PC-9 (cell line): ENCODE results near the gene TPP1. TPM values are rescaled to one million over a fixed set of nuclear protein-coding genes. Genes with fewer than 3 reads are reported as not detected.
A peak's percentile ranks its signal among the peaks of the same experiment; 100 is the strongest.

Experiments
- BruUV-seq: library from RNA; stranded (reverse); fragments of 400-500 nt; replicated peaks from 2 replicates; lab custom pipeline; 2021; lab: Mats Ljungman, UMichigan
- CTCF ChIA-PET: fragments of 300-600 bp; sonication (Branson Sonifier 250); formaldehyde crosslinking; loops from one replicate; lab custom pipeline; 2022; ENCODE audit warnings: antibody characterized with exemption; lab: Charles Lee
- POLR2A ChIA-PET: fragments of 300-600 bp; sonication (Branson Sonifier 250); formaldehyde crosslinking; loops from one replicate; lab custom pipeline; 2022; ENCODE audit warnings: antibody characterized with exemption; ENCODE audit not compliant: unreplicated experiment; lab: Charles Lee
- DNase-seq, 2 experiments: peaks; one replicate each; pipeline versions ENCODE4 v3.0.0 to v3.0.0-alpha.2; 2015 to 2022; ENCODE audit warnings: mixed read lengths in 1 of 2
- H2AFZ ChIP-seq: fragments of 200-600 bp; sonication (generic); 2 replicates; pipeline ENCODE4 v1.8.1; 2017; ENCODE audit warnings: antibody characterized with exemption
- H3F3A ChIP-seq: fragments of 200-600 bp; sonication (generic); 2 replicates; pipeline ENCODE4 v1.8.1; 2017; ENCODE audit warnings: antibody characterized with exemption, mild to moderate bottlenecking, low read depth; ENCODE audit not compliant: insufficient read depth
- H3K27ac ChIP-seq: fragments of 200-600 bp; sonication (generic); 2 replicates; pipeline ENCODE4 v1.6.1; 2016; ENCODE audit warnings: mixed run types
- H3K27me3 ChIP-seq: fragments of 200-600 bp; sonication (generic); 2 replicates; pipeline ENCODE4 v1.6.1; 2016; ENCODE audit warnings: low read depth, mixed run types; ENCODE audit not compliant: insufficient read depth
- H3K36me3 ChIP-seq: fragments of 200-600 bp; sonication (generic); 2 replicates; pipeline ENCODE4 v1.6.1; 2016; ENCODE audit warnings: low read depth, mixed run types
- H3K4me1 ChIP-seq: fragments of 200-600 bp; sonication (generic); replicated peaks from 2 replicates; pipeline ENCODE4 v1.6.1; 2016; ENCODE audit warnings: mixed run types; ENCODE audit not compliant: insufficient read depth
- H3K4me2 ChIP-seq: fragments of 200-600 bp; sonication (generic); 2 replicates; pipeline ENCODE4 v1.6.1; 2017; ENCODE audit warnings: mixed run types
- H3K4me3 ChIP-seq: fragments of 200-600 bp; sonication (generic); 2 replicates; pipeline ENCODE4 v1.6.1; 2016; ENCODE audit warnings: mixed run types
- H3K79me2 ChIP-seq: fragments of 200-600 bp; sonication (generic); 2 replicates; pipeline ENCODE4 v1.6.1; 2017; ENCODE audit warnings: low read depth, mixed run types
- H3K9me2 ChIP-seq: fragments of 200-600 bp; sonication (generic); 2 replicates; pipeline ENCODE4 v1.8.1; 2017; ENCODE audit warnings: mild to moderate bottlenecking; ENCODE audit not compliant: insufficient read depth
- H3K9me3 ChIP-seq: fragments of 200-600 bp; sonication (generic); 2 replicates; pipeline ENCODE4 v1.8.1; 2016; ENCODE audit warnings: low read depth; ENCODE audit not compliant: insufficient read depth
- H4K20me1 ChIP-seq: fragments of 200-600 bp; sonication (generic); 2 replicates; pipeline ENCODE4 v1.8.1; 2017; ENCODE audit not compliant: insufficient read depth
- EZH2 ChIP-seq: fragments of 200-600 bp; sonication (generic); IDR thresholded peaks from 2 replicates; pipeline ENCODE4 v1.8.0; 2017; ENCODE audit warnings: antibody characterized with exemption, low read depth
- intact Hi-C: fragments of 100-400 bp; cut with micrococcal nuclease; formaldehyde crosslinking; loops from one replicate; pipeline ENCODE4 v1.10.0; 2022; ENCODE audit not compliant: unreplicated experiment
- total RNA-seq: library from RNA; stranded (reverse); gene quantifications from 2 replicates; pipeline ENCODE4 v1.2.3, GENCODE V29; 2021
- TF ChIP-seq, protein P1 (sequence below): fragments of 200-600 bp; sonication (generic); conservative IDR thresholded peaks from 2 replicates; pipeline ENCODE4 v1.6.1; 2017; ENCODE audit warnings: mixed run types, antibody characterized with exemption, mild to moderate bottlenecking, moderate library complexity

The TPP1 gene
- total RNA-seq, 1 experiment from 2014 or later = 31.4 TPM

DNA sequence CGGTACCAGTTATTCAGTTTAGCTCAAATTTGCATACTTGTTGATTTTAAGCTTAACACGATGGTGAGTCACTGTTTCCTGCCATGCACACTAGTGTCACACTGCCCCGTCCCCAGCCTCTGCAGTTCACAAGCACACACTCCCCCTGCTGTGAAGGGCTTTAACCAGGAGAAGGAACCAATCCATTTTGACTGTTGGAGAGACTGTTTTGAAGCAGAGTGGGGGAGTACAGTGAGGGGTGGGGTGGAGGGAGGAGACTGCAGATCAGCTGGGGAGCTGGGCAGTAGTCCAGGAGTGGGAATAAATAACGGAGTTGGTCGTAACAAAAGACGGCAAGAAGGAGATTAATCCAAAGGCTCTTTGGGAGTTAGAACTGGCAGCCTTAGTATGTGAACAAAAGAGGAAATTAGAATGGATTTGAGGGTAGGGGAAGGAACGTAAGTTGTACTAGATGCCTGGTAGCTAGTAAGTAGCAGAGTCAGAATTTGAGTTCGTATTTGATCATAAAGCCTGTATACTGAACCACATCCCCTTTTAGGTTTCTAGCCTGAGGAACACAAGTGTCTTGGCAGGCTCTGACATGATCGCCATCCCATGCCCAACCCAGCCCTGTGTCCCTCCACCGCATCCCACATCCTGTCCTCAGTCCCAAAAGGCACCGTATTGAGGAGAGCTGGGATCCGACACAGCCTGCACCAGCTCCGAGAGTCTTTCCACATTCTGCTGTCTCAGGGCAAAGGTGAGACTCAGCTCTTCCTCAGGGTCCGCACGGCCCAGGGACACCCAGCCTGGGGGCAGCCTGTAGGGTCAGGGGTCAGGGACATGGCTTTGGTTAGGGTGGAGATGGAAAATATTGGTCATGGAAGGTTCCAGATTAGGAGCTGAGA, 862 bp downstream of the TPP1 start:
- H3K4me1 ChIP-seq = peaks cover 7% of the 10 kb centered on the region; the same call in 1 of the 2 replicates
- H3K9me3 ChIP-seq = no peaks in the 10 kb centered on the region
- ChIA-PET CTCF (interaction anchor here (0.5 to 0.6 kb wide), 3 partner anchors 15 to 143 kb away, joined by 3 to 6 read pairs (median 4); no protein-coding TSS in a partner anchor), POLR2A (interaction anchor here (0.6 kb wide), 1 partner anchor 34 kb away, joined by 3 read pairs; no protein-coding TSS in a partner anchor)
- no peaks in the 10 kb centered on the region for H3K36me3 ChIP-seq
- intact Hi-C loops = no loop called here
- H3K4me3 ChIP-seq = peak overlapping the region; percentile 61
- TF ChIP-seq EZH2 = no peak
- TF ChIP-seq, protein P1, sequence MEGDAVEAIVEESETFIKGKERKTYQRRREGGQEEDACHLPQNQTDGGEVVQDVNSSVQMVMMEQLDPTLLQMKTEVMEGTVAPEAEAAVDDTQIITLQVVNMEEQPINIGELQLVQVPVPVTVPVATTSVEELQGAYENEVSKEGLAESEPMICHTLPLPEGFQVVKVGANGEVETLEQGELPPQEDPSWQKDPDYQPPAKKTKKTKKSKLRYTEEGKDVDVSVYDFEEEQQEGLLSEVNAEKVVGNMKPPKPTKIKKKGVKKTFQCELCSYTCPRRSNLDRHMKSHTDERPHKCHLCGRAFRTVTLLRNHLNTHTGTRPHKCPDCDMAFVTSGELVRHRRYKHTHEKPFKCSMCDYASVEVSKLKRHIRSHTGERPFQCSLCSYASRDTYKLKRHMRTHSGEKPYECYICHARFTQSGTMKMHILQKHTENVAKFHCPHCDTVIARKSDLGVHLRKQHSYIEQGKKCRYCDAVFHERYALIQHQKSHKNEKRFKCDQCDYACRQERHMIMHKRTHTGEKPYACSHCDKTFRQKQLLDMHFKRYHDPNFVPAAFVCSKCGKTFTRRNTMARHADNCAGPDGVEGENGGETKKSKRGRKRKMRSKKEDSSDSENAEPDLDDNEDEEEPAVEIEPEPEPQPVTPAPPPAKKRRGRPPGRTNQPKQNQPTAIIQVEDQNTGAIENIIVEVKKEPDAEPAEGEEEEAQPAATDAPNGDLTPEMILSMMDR = no peak
- no peak for DNase-seq
- no peaks in the 10 kb centered on the region; the same call in 1 of the 2 replicates for H3F3A ChIP-seq
- no peaks in the 10 kb centered on the region for H3K9me2 ChIP-seq
- no peak overlapping the region for H3K27ac ChIP-seq
- BruUV-seq = TSS peak; percentile 43
- H4K20me1 ChIP-seq = no peaks in the 10 kb centered on the region
- H3K4me2 ChIP-seq = peak overlapping the region; percentile 96
- H3K27me3 ChIP-seq = no peaks in the 10 kb centered on the region
- H2AFZ ChIP-seq = peak overlapping the region; percentile 86
- peaks cover 4% of the 10 kb centered on the region; the same call in 1 of the 2 replicates for H3K79me2 ChIP-seq

DNA sequence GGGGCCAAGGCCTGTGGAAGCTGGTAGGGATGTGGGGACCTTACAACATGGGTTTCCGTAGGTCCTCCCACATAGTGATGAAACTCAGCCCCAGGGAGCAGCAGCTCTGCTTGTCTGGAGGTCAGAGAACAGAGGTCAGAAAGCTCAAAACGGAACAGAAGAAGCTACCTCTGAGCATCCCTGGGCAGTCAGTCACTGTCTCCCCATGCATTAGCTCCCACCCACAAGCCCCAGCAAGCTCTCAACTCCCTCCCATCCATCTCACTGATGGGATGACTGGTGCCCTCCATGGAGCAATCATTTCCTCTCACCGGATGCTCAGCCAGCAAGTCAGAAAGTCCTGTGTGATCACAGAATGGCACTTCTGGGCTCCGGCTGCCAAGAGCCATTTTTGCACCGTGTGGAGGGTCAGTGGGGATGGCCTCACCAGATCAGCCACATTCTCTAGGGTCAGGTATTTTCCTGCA, 1.9 kb downstream of the TPP1 start:
- H3F3A ChIP-seq = peaks cover 7% of the 10 kb centered on the region; the same call in 1 of the 2 replicates
- ChIA-PET CTCF (no interaction called here), POLR2A (no interaction called here)
- no peak overlapping the region for H3K4me3 ChIP-seq
- no peaks in the 10 kb centered on the region for H3K27me3 ChIP-seq
- H2AFZ ChIP-seq = no peak overlapping the region
- H3K9me2 ChIP-seq = no peaks in the 10 kb centered on the region
- peaks cover 4% of the 10 kb centered on the region; the same call in 1 of the 2 replicates for H3K79me2 ChIP-seq
- H4K20me1 ChIP-seq = no peaks in the 10 kb centered on the region
- TF ChIP-seq EZH2 = no peak
- TF ChIP-seq, protein P1 = no peak
- H3K4me2 ChIP-seq = no peak overlapping the region
- H3K27ac ChIP-seq = no peak overlapping the region
- H3K36me3 ChIP-seq = no peaks in the 10 kb centered on the region
- H3K9me3 ChIP-seq = no peaks in the 10 kb centered on the region
- no TSS peak for BruUV-seq
- DNase-seq = no peak
- intact Hi-C loops = no loop called here
- peaks cover 11% of the 10 kb centered on the region; the same call in 1 of the 2 replicates for H3K4me1 ChIP-seq

DNA sequence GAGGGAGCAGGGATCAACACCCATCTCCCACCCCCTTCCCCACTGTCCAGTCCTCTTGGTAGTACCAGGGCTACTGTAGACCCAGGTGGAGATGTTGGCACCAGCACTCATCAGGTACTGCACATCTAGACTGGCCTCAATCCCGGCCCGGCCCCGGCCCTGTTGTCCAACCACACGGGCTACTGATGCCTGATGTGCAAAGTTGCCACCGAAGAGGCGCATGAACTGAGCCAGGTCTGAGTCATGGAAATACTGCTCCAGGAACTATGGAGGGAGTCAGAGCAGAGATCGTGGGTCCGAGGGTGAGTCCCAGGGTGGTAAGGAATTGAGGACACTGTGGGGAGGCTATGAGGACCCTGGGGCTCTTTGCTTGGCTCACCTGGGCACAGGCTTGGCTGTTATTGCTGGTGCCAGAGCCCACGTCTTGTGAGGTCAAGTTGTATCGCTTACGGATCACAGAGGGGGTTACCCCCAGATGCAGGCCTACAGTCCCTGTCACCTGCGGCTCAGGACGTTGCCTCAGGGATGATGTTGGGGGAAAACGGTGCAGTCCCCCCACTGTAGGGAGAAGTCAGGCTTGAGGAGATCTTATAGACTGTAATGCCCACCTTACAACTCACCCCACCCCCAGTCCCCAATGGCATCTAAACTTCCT, 2.5 kb downstream of the TPP1 start:
- H4K20me1 ChIP-seq = no peaks in the 10 kb centered on the region
- no peaks in the 10 kb centered on the region for H3K9me2 ChIP-seq
- ChIA-PET CTCF (no interaction called here), POLR2A (no interaction called here)
- intact Hi-C loops = no loop called here
- H3K9me3 ChIP-seq = no peaks in the 10 kb centered on the region
- no peaks in the 10 kb centered on the region for H3K27me3 ChIP-seq
- H3K36me3 ChIP-seq = no peaks in the 10 kb centered on the region
- H3K27ac ChIP-seq = no peak overlapping the region
- peaks cover 4% of the 10 kb centered on the region; the same call in 1 of the 2 replicates for H3K79me2 ChIP-seq
- no peak for DNase-seq
- H2AFZ ChIP-seq = no peak overlapping the region
- H3K4me1 ChIP-seq = peaks cover 11% of the 10 kb centered on the region; the same call in 1 of the 2 replicates
- BruUV-seq = no TSS peak
- no peak overlapping the region for H3K4me3 ChIP-seq
- H3K4me2 ChIP-seq = no peak overlapping the region
- peaks cover 9% of the 10 kb centered on the region; the same call in 1 of the 2 replicates for H3F3A ChIP-seq
- TF ChIP-seq EZH2 = no peak
- TF ChIP-seq, protein P1 = no peak
